MG63 (cell line): Measurements from ENCODE around the gene ZNF681. TPM values are rescaled to one million over a fixed set of nuclear protein-coding genes. Genes with fewer than 3 reads are reported as not detected.
"Not testable (repeated sequence)": the region's sequence is repeated elsewhere in the genome, so short reads cannot be mapped to it uniquely, and the experiment has no call there.

Experiments used
- DNase-seq: peaks from one replicate; pipeline ENCODE4 v3.0.0-alpha.2; 2020
- H3K27me3 ChIP-seq: fragments of 250-450 bp; sonication (Bioruptor Pico); 2 replicates; pipeline ENCODE4 v1.5.1; 2020; ENCODE audit warnings: mild to moderate bottlenecking, moderate library complexity
- H3K36me3 ChIP-seq: fragments of 250-450 bp; sonication (Bioruptor Pico); 2 replicates; pipeline ENCODE4 v1.5.1; 2020; ENCODE audit warnings: mild to moderate bottlenecking, moderate library complexity
- H3K4me3 ChIP-seq: fragments of 250-450 bp; sonication (Bioruptor Pico); 2 replicates; pipeline ENCODE4 v1.5.1; 2020; ENCODE audit warnings: mild to moderate bottlenecking, moderate library complexity
- H3K9me3 ChIP-seq: fragments of 250-450 bp; sonication (Bioruptor Pico); 2 replicates; pipeline ENCODE4 v1.5.1; 2020; ENCODE audit warnings: mild to moderate bottlenecking, moderate library complexity
- total RNA-seq: library from RNA; depleted of rRNA; stranded (reverse); fragments of >200 nt; shearing (Covaris generic); gene quantifications from 2 replicates; pipeline ENCODE4 v1.2.3, GENCODE V29; 2014; ENCODE audit warnings: low replicate concordance; rRNA removed

ZNF681 gene
- total RNA-seq, 1 experiment from 2014 or later, result 0.07 TPM

DNA sequence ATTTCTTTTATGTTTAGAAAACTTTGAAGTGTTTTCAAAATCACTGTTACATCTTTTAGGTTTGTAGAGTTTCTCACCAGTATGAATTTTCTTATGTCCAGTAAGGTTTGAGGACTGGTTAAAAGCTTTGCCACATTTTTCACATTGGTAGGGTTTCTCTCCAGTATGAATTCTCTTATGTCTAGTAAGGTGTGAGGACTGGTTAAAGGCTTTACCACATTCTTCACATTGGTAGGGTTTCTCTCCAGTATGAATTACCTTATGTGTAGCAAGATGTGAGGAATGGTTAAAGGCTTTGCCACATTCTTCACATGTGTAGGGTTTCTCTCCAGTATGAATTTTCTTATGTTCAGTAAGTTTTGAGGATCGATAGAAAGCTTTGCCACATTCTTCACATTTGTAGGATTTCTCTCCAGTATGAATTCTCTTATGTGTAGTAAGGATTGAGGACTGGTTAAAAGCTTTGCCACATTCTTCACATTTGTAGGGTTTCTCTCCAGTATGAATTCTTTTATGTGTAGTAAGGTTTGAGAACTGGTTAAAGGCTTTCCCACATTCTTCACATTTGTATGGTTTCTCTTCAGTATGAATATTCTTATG lies 15.0 kb downstream of the ZNF681 start:
- H3K27me3 ChIP-seq, DNase-seq, H3K4me3 ChIP-seq, H3K36me3 ChIP-seq, H3K9me3 ChIP-seq: not testable (repeated sequence)

DNA sequence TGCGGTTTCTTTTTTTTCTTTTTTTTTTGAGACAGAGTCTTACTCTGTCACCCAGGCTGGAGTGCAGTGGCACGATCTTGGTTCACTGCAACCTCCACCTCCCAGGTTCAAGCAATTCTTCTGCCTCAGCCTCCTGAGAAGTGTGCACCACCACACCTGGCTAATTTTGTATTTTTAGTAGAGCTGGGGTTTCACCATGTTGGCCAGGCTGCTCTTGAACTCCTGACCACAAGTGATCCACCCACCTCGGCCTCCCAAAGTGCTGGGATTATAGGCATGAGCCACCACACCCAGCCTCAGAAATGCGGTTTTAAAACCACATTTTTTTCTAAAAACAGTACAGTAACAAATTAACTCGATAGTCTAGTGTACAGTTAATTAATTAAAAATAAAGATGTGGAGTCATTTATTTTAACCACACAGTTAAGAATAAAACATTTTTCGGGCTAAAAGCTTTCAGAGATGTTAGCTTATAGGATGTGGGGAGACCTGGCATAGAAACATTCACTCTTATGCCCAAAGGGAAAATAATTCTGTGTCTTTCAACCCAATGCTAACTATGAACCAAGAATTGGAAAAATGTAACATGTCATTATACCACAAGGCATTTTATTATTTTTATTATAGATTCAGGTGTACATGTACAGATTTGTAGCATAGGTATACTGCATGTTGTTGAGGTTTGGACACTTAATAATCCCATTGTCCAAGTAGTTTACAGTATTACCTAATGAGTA lies 27.8 kb downstream of the ZNF681 start:
- DNase-seq, H3K36me3 ChIP-seq, H3K9me3 ChIP-seq, H3K4me3 ChIP-seq, H3K27me3 ChIP-seq: not testable (repeated sequence)

DNA sequence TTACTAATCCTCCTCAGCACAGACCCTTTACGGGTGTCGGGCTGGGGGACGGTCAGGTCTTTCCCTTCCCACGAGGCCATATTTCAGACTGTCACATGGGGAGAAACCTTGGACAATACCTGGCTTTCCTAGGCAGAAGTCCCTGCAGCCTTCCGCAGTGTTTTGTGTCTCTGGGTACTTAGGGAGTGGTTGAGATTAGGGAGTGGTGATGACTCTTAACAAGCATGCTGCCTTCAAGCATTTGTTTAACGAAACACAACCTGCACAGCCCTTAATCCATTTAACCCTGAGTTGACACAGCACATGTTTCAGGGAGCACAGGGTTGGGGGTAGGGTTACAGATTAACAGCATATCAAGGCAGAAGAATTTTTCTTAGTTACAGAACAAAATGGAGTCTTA lies 34.5 kb downstream of the ZNF681 start:
- not testable (repeated sequence) for H3K27me3 ChIP-seq, DNase-seq, H3K4me3 ChIP-seq, H3K36me3 ChIP-seq, H3K9me3 ChIP-seq

DNA sequence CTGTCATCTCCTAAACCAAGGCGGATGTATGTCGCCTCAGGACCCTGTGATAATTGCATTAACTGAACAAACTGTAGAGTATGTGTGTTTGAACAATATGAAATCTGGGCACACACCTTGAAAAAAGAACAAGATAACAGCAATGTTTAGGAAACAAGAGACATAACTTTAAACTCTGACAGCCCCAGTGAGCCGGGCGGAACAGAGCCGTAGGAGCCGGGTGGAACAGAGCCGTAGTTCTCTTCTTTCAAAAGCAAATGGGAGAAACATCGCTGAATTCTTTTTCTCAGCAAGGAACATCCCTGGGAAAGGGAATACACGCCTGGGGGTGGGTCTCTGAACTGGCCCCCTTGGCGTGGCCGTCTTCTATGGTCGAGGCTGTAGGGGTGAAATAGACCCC lies 39.9 kb downstream of the ZNF681 start:
- H3K27me3 ChIP-seq, result no peaks in the 10 kb centered on the region
- DNase-seq, result no peak
- no peak overlapping the region for H3K4me3 ChIP-seq
- no peaks in the 10 kb centered on the region for H3K36me3 ChIP-seq
- no peaks in the 10 kb centered on the region for H3K9me3 ChIP-seq

DNA sequence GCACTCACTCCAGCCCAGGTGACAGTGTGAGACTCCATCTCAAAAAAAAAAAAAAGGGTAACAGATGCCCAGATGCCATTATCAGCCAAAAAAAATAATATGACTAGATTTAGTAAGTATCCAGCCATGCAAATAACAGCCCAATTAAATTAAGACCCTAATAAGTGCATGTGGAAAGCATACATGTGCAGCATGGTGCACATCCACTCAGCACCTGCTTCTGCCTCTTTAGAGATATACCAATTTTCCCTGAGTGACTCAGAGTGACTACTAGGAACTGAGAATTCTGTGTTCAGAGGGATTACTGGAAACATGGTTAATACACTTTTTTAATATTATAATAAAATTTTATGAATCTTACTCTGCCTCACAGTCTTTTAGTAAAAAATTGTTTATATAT lies 41.9 kb downstream of the ZNF681 start:
- no peak overlapping the region for H3K4me3 ChIP-seq
- no peaks in the 10 kb centered on the region for H3K27me3 ChIP-seq
- no peak for DNase-seq
- no peaks in the 10 kb centered on the region for H3K36me3 ChIP-seq
- no peaks in the 10 kb centered on the region for H3K9me3 ChIP-seq

DNA sequence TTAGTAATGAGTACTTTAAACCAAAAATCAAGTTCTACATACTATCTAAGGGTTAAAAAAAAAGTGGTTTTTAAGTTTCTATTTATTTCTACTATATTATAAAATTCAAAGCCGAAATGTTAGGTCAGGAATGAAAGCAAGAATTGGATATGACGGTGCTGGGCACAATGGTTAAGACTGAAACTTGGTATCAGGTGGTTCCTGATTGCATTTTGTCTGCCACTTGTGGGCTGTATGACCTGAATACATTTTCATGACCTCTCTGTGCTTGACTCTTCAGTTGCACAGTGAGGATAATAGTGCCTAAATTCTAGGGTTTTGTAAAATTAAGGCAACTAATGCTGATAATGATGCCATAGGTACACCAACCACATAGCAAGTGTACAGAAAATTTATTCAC lies 49.3 kb downstream of the ZNF681 start:
- Histone ChIP-seq H3K36me3 (no peaks in the 10 kb centered on the region), H3K9me3 (no peaks in the 10 kb centered on the region), H3K4me3 (no peak overlapping the region), H3K27me3 (no peaks in the 10 kb centered on the region)
- DNase-seq, result no peak

DNA sequence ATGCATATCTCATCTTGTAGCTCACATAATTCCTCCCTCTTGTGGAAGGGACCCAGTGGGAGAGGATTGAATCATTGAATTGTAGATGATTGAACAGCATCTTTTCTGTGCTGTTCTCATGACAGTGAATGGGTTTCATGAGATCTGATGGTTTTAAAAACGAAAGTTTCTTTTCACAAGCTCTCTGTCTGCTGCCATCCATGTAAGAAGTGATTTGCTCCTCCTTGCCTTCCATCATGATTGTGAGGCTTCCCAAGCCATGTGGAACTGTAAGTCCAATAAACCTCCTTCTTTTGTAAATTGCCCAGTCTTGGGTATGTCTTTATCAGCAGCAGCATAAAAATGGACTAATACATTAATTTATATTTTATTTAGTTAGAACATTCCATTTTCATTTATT lies 52.0 kb downstream of the ZNF681 start:
- H3K4me3 ChIP-seq, result no peak overlapping the region
- DNase-seq, result no peak
- H3K36me3 ChIP-seq, result no peaks in the 10 kb centered on the region
- no peaks in the 10 kb centered on the region for H3K27me3 ChIP-seq
- no peaks in the 10 kb centered on the region for H3K9me3 ChIP-seq

DNA sequence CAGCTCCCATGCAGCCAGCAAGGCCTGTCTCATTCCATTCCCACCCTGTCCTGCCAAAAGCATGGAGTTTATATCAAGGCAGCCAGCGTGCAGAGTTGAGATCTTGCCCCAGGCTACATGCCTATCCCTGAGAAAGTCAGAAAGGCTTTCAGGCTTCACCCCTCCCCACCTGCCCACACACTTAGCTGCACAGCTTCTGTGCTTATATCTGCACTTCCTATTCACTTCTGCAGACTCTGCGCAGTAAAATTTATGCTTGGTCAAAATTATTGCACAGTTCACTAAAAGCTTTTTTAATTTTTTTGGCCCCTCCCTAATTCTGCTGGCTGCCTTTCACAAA lies 59.2 kb downstream of the ZNF681 start:
- DNase-seq, result peak; percentile 14
- Histone ChIP-seq H3K36me3 (no peaks in the 10 kb centered on the region), H3K27me3 (no peaks in the 10 kb centered on the region), H3K9me3 (no peaks in the 10 kb centered on the region), H3K4me3 (no peak overlapping the region)

DNA sequence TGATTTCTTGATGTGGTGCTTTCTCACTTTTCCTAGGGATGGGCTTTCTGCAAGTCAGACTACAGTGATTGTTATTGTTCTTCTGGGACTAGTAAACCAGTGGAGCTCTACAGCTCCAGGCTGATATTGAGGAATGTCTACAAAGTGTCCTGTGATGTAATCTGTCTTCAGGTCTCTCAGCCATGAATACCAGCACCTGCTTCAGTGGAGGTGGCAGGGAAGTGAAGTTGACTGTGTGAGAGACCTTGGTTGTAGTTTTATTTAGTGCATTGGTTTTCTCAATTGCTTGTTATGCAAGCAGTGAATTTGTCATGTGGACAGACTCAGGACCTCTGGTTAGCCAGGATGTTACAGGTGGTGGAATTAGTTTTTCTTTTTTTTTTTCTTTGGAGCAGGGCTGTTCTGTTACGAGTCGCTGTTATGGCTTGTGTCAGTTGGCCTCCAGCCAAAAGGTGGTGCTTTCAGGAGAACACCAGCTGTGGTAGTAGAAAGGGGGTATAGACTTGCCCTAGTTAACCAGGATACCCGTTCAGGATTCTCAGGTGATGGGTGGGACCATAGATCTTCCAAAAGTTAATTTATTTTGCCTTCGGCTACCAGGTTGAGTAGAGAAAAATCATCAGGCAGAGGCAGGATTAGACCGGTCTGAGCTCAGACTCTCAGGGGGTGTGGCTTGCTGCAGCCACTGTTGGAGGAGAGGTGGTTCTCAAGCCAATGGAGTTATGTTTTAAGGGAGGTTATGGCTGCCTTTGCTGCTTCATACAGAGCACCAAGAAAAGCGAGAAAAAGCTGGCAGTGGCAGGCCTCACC lies 59.8 kb downstream of the ZNF681 start:
- H3K9me3 ChIP-seq, result no peaks in the 10 kb centered on the region
- H3K4me3 ChIP-seq, result no peak overlapping the region
- H3K36me3 ChIP-seq, result no peaks in the 10 kb centered on the region
- no peaks in the 10 kb centered on the region for H3K27me3 ChIP-seq
- no peak for DNase-seq

DNA sequence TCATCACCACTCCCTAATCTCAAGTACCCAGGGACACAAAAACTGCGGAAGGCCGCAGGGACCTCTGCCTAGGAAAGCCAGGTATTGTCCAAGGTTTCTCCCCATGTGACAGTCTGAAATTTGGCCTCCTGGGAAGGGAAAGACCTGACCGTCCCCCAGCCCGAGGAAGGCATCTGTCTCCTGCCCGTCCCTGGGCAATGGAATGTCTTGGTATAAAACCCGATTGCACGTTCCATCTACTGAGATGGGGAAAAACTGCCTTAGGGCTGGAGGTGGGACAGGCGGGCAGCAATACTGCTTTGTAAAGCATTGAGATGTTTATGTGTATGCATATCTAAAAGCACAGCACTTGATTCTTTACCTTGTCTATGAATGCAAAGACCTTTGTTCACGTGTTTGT lies 65.8 kb downstream of the ZNF681 start:
- H3K4me3 ChIP-seq, DNase-seq, H3K36me3 ChIP-seq, H3K27me3 ChIP-seq, H3K9me3 ChIP-seq: not testable (repeated sequence)

Other genes with a start within 250 kb of the ZNF681 start
- 1.7 and 3.7 TPM in 2 replicates for gene ZNF675, start 71.7 kb downstream of the ZNF681 start, total RNA-seq
- gene ZNF726, start 156.0 kb upstream of the ZNF681 start, total RNA-seq, result 4.4 and 8.1 TPM in 2 replicates